Astrocyte (in vitro differentiated cells and primary cell): ENCODE results near the gene TRIM63. TPM values are rescaled to one million over a fixed set of nuclear protein-coding genes. Genes with fewer than 3 reads are reported as not detected.

Experiments
- DNase-seq: peaks from one replicate; pipeline ENCODE4 v3.0.0-alpha.2; 2010; ENCODE audit warnings: low read depth
- FAIRE-seq: peaks from 2 replicates; lab custom pipeline; 2011; peaks lifted over from hg19 to GRCh38; lab: Jason Lieb, UNC
- H2AFZ ChIP-seq: 2 replicates; pipeline ENCODE4 v1.6.0; 2012; ENCODE audit warnings: low read depth, low read length, inconsistent platforms
- H3K27ac ChIP-seq: 2 replicates; pipeline ENCODE4 v1.5.1; 2011; ENCODE audit warnings: low read depth, low read length, inconsistent platforms
- H3K27me3 ChIP-seq: 2 replicates; pipeline ENCODE4 v1.6.0; 2011; ENCODE audit warnings: low read length, inconsistent platforms; ENCODE audit not compliant: insufficient read depth
- H3K36me3 ChIP-seq: 2 replicates; pipeline ENCODE4 v1.5.1; 2011; ENCODE audit warnings: low read length, inconsistent platforms; ENCODE audit not compliant: insufficient read depth
- H3K4me1 ChIP-seq: 2 replicates; pipeline ENCODE4 v1.5.1; 2011; ENCODE audit warnings: low read length, inconsistent platforms; ENCODE audit not compliant: insufficient read depth
- H3K4me2 ChIP-seq: 2 replicates; pipeline ENCODE4 v1.6.0; 2012; ENCODE audit warnings: low read length, inconsistent platforms
- H3K4me3 ChIP-seq: 2 replicates; pipeline ENCODE4 v1.5.1; 2011; ENCODE audit warnings: low read depth, mild to moderate bottlenecking, low read length, inconsistent platforms; ENCODE audit not compliant: insufficient read depth
- H3K79me2 ChIP-seq: 2 replicates; pipeline ENCODE4 v1.6.0; 2012; ENCODE audit warnings: mild to moderate bottlenecking, low read length, inconsistent platforms; ENCODE audit not compliant: insufficient read depth
- H3K9ac ChIP-seq: 2 replicates; pipeline ENCODE4 v1.6.0; 2012; ENCODE audit warnings: mild to moderate bottlenecking, low read length, inconsistent platforms
- H3K9me3 ChIP-seq: 2 replicates; pipeline ENCODE4 v1.5.1; 2012; ENCODE audit warnings: low read depth, mild to moderate bottlenecking, low read length, inconsistent platforms; ENCODE audit not compliant: insufficient read depth
- H4K20me1 ChIP-seq: 2 replicates; pipeline ENCODE4 v1.6.0; 2012; ENCODE audit warnings: low read length, inconsistent platforms; ENCODE audit not compliant: insufficient read depth
- H3K27ac Mint-ChIP-seq: one replicate; pipeline ENCODE4 v1.8.0; 2021; ENCODE audit warnings: mild to moderate bottlenecking, mixed read lengths; ENCODE audit not compliant: unreplicated experiment
- H3K27me3 Mint-ChIP-seq: one replicate; pipeline ENCODE4 v1.8.0; 2021; ENCODE audit warnings: low read depth, mixed read lengths; ENCODE audit not compliant: unreplicated experiment
- H3K36me3 Mint-ChIP-seq: one replicate; pipeline ENCODE4 v1.8.0; 2021; ENCODE audit warnings: low read depth, mixed read lengths; ENCODE audit not compliant: unreplicated experiment
- H3K4me1 Mint-ChIP-seq: one replicate; pipeline ENCODE4 v1.8.0; 2021; ENCODE audit warnings: low read depth, mixed read lengths; ENCODE audit not compliant: unreplicated experiment
- H3K4me3 Mint-ChIP-seq: one replicate; pipeline ENCODE4 v1.8.0; 2021; ENCODE audit warnings: mild to moderate bottlenecking, moderate library complexity, mixed read lengths; ENCODE audit not compliant: unreplicated experiment
- H3K9me3 Mint-ChIP-seq: one replicate; pipeline ENCODE4 v1.8.0; 2021; ENCODE audit warnings: mild to moderate bottlenecking, mixed read lengths; ENCODE audit not compliant: unreplicated experiment
- EZH2 ChIP-seq: IDR thresholded peaks from 2 replicates; pipeline ENCODE4 v1.6.1; 2012; ENCODE audit warnings: mild to moderate bottlenecking, low read length, inconsistent platforms; ENCODE audit not compliant: insufficient read depth
- total RNA-seq: library from RNA; stranded (reverse); gene quantifications from 2 replicates; pipeline ENCODE4 v1.2.1, GENCODE V29; 2021
- TF ChIP-seq, protein P1 (sequence below): IDR thresholded peaks from 2 replicates; pipeline ENCODE4 v1.5.1; 2011; ENCODE audit warnings: low read depth, mild to moderate bottlenecking, inconsistent platforms, low read length, moderate library complexity; ENCODE audit not compliant: insufficient read depth

The TRIM63 gene
- total RNA-seq, 1 donor from 2014 or later, result not detected

DNA sequence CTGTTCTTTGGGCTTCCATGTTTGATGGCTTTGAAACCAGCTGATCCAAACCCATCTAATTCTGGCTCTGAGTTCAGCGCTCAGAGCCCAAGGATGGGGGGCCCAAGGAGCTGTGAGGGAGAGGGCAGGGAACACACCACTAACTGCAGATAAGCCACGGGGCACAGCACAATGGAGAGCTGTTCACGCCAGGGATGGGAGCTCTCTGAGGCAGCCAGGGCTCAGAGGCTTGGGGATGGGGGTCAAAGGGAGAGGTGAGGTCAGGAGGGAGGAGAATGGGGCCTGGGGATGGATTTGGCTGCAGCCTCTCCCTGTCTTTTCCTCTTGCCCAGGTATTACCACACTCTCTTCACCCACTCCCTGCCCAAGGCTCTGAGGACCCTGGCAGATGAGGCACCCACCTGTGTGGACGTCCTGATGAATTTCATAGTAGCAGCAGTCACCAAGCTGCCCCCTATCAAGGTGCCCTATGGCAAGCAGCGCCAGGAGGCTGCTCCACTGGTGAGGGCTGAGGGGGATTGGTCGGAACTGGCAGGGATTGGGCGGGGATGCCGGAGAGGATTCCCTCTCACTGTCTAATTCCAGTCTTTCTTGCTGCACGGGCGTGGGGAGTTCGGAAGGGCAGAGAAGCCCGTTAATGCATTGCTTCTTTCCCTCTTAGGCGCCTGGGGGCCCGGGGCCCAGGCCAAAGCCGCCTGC, 32.8 kb downstream of the TRIM63 start:
- FAIRE-seq (no peak), DNase-seq (no peak)
- Histone ChIP-seq H2AFZ (peak overlapping the region; percentile 88), H3K4me1 (peaks cover 7% of the 10 kb centered on the region), H3K9me3 (no peaks in the 10 kb centered on the region), H3K27me3 (no peaks in the 10 kb centered on the region), H3K79me2 (no peaks in the 10 kb centered on the region), H3K4me3 (peak overlapping the region; percentile 72), H3K4me2 (peak overlapping the region; percentile 98), H4K20me1 (no peaks in the 10 kb centered on the region), H3K36me3 (no peaks in the 10 kb centered on the region), H3K27ac (no peak overlapping the region), H3K9ac (peak overlapping the region; percentile 78)
- H3K36me3 Mint-ChIP-seq, result peaks cover 16% of the 10 kb centered on the region
- H3K27ac Mint-ChIP-seq, result peak overlapping the region; percentile 47
- H3K9me3 Mint-ChIP-seq, result no peaks in the 10 kb centered on the region
- H3K4me3 Mint-ChIP-seq, result peak overlapping the region; percentile 80
- peaks cover 17% of the 10 kb centered on the region for H3K4me1 Mint-ChIP-seq
- peaks cover 5% of the 10 kb centered on the region for H3K27me3 Mint-ChIP-seq
- TF ChIP-seq EZH2, result no peak
- TF ChIP-seq, protein P1, sequence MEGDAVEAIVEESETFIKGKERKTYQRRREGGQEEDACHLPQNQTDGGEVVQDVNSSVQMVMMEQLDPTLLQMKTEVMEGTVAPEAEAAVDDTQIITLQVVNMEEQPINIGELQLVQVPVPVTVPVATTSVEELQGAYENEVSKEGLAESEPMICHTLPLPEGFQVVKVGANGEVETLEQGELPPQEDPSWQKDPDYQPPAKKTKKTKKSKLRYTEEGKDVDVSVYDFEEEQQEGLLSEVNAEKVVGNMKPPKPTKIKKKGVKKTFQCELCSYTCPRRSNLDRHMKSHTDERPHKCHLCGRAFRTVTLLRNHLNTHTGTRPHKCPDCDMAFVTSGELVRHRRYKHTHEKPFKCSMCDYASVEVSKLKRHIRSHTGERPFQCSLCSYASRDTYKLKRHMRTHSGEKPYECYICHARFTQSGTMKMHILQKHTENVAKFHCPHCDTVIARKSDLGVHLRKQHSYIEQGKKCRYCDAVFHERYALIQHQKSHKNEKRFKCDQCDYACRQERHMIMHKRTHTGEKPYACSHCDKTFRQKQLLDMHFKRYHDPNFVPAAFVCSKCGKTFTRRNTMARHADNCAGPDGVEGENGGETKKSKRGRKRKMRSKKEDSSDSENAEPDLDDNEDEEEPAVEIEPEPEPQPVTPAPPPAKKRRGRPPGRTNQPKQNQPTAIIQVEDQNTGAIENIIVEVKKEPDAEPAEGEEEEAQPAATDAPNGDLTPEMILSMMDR, result no peak

- Histone ChIP-seq H3K36me3 (no peaks in the 10 kb centered on the region), H3K4me2 (no peak overlapping the region), H3K9me3 (no peaks in the 10 kb centered on the region), H3K27ac (no peak overlapping the region), H3K4me3 (no peak overlapping the region), H3K9ac (no peak overlapping the region), H3K4me1 (peaks cover 12% of the 10 kb centered on the region), H4K20me1 (no peaks in the 10 kb centered on the region), H2AFZ (no peak overlapping the region), H3K27me3 (no peaks in the 10 kb centered on the region), H3K79me2 (no peaks in the 10 kb centered on the region)
- peak overlapping the region; percentile 35 for H3K4me3 Mint-ChIP-seq
- H3K4me1 Mint-ChIP-seq, result peaks cover 18% of the 10 kb centered on the region
- peaks cover 3% of the 10 kb centered on the region for H3K27me3 Mint-ChIP-seq
- TF ChIP-seq, protein P1, result no peak
- TF ChIP-seq EZH2, result no peak
- FAIRE-seq, result no peak
- H3K36me3 Mint-ChIP-seq, result peaks cover 16% of the 10 kb centered on the region
- H3K27ac Mint-ChIP-seq, result peak overlapping the region; percentile 75
- DNase-seq, result no peak
- H3K9me3 Mint-ChIP-seq, result no peaks in the 10 kb centered on the region
Observed at GRCh38 chr1:26032656-26033357, 34.6 kb downstream of the TRIM63 start.
